Measurements from ENCODE around the gene RBM45. TPM values are rescaled to one million over a fixed set of nuclear protein-coding genes. Genes with fewer than 3 reads are reported as not detected.

The RBM45 gene
- total RNA-seq, 4 donors from 2014 or later, result 7.0 to 14.1 (median 9.7) TPM

- no peak for TF ChIP-seq CTCF (IDR thresholded peaks at IDR 0.05; ENCODE audit: low read depth)
Measured at GRCh38 chr2:178163395-178163794, 51.2 kb downstream of the RBM45 start.

GRCh38 chr2:178163911-178164310, 51.7 kb downstream of the RBM45 start:
- no peak for TF ChIP-seq CTCF (IDR thresholded peaks at IDR 0.05; ENCODE audit: low read depth)

- TF ChIP-seq CTCF (IDR thresholded peaks at IDR 0.05; ENCODE audit: low read depth), result no peak
Measured at GRCh38 chr2:178173657-178174056, 61.4 kb downstream of the RBM45 start.

GRCh38 chr2:178177066-178177679, 64.9 kb downstream of the RBM45 start:
- no peak for TF ChIP-seq CTCF (IDR thresholded peaks at IDR 0.05; ENCODE audit: low read depth)

Small RNAs within 50 kb of the gene (small RNA-seq; reads per million reads assigned to genes)
- gene AC011998.1 (not detected), gene RNU5E-9P (not detected)

Other genes starting within 250 kb of the RBM45 start
- 1 to 10 TPM in 2 of 4 donors, under 1 TPM in 1, not detected in 1; 0.33 to 1.2 (median 1.1) TPM for gene PDE11A, start 39.7 kb upstream of the RBM45 start, total RNA-seq
- 1 to 10 TPM in 3 of 4 donors, under 1 TPM in 1; 0.68 to 2.1 (median 1.7) TPM for gene OSBPL6, start 82.1 kb downstream of the RBM45 start, total RNA-seq

Data from subcutaneous adipose tissue (tissue), 4 donors.